Endodermal cell (in vitro differentiated cells): ENCODE measurements around the gene GXYLT2. TPM values are rescaled to one million over a fixed set of nuclear protein-coding genes. Genes with fewer than 3 reads are reported as not detected.

Experiments used
- DNase-seq: peaks from one replicate; pipeline ENCODE4 v3.0.0-alpha.2; 2017
- H3K27ac ChIP-seq: 2 replicates; pipeline ENCODE4 v1.5.1; 2013; ENCODE audit warnings: mild to moderate bottlenecking, low read depth, low read length, moderate library complexity
- H3K27me3 ChIP-seq: 2 replicates; pipeline ENCODE4 v1.6.1; 2013; ENCODE audit warnings: mild to moderate bottlenecking, low read length, moderate library complexity; ENCODE audit not compliant: insufficient read depth, control insufficient read depth, poor library complexity, severe bottlenecking
- H3K36me3 ChIP-seq: 2 replicates; pipeline ENCODE4 v1.7.0; 2013; ENCODE audit warnings: mild to moderate bottlenecking, low read length, moderate library complexity; ENCODE audit not compliant: control insufficient read depth, insufficient read depth
- H3K4me1 ChIP-seq: one replicate; pipeline ENCODE4 v1.7.0; 2013; ENCODE audit warnings: low read length; ENCODE audit not compliant: control insufficient read depth, insufficient read depth
- H3K4me3 ChIP-seq: 2 replicates; pipeline ENCODE4 v1.5.1; 2013; ENCODE audit warnings: mild to moderate bottlenecking, low read length, moderate library complexity
- H3K9ac ChIP-seq: 2 replicates; pipeline ENCODE4 v1.6.1; 2013; ENCODE audit warnings: mild to moderate bottlenecking, low read length, moderate library complexity; ENCODE audit not compliant: poor library complexity, severe bottlenecking; ENCODE audit errors: extremely low read depth
- H3K9me3 ChIP-seq: 2 replicates; pipeline ENCODE4 v1.6.1; 2013; ENCODE audit warnings: mild to moderate bottlenecking, low read length, moderate library complexity; ENCODE audit not compliant: control insufficient read depth
- H3K27ac Mint-ChIP-seq: 2 replicates; pipeline ENCODE4 v1.8.0; 2020; ENCODE audit warnings: mixed read lengths
- H3K27me3 Mint-ChIP-seq: 2 replicates; pipeline ENCODE4 v1.8.0; 2021; ENCODE audit warnings: mild to moderate bottlenecking, mixed read lengths; ENCODE audit not compliant: insufficient read depth
- H3K36me3 Mint-ChIP-seq: 2 replicates; pipeline ENCODE4 v1.8.0; 2020; ENCODE audit warnings: low read depth, mixed read lengths
- H3K4me1 Mint-ChIP-seq: 2 replicates; pipeline ENCODE4 v1.8.0; 2020; ENCODE audit warnings: mixed read lengths
- H3K4me3 Mint-ChIP-seq: 2 replicates; pipeline ENCODE4 v1.8.0; 2020; ENCODE audit warnings: mild to moderate bottlenecking, moderate library complexity, mixed read lengths
- H3K9me3 Mint-ChIP-seq: 2 replicates; pipeline ENCODE4 v1.8.0; 2020; ENCODE audit warnings: mild to moderate bottlenecking, mixed read lengths
- WGBS, 2 experiments: methylation state at CpG; one replicate each; pipeline versions ENCODE4 v1.1.5 to v1.1.7; 2013; ENCODE audit warnings: missing lambda C conversion rate in 2 of 2, mixed read lengths in 1 of 2; ENCODE audit not compliant: insufficient coverage in 1 of 2, insufficient read length in 1 of 2; 5-methylcytosine and 5-hydroxymethylcytosine counted together
- total RNA-seq, 2 donors: library from RNA; stranded (reverse); fragmentation: NEBNext Ultra II Directional in 1 of 2; extraction: Animal tissue kit (Norgen Biotek cat#: 25700) in 1 of 2; gene quantifications; 2 replicates in 1 of 2; 3 replicates in 1 of 2; pipeline ENCODE4 v1.2.1, GENCODE V29; 2021
- TF ChIP-seq, protein P1 (sequence below): fragments of 200-600 bp; sonication (generic); conservative IDR thresholded peaks from 2 replicates; pipeline ENCODE4 v1.5.0; 2021; ENCODE audit warnings: antibody characterized with exemption, mild to moderate bottlenecking

GXYLT2 gene
- total RNA-seq, 2 donors from 2014 or later, result 7.0 to 14.3 TPM

DNA sequence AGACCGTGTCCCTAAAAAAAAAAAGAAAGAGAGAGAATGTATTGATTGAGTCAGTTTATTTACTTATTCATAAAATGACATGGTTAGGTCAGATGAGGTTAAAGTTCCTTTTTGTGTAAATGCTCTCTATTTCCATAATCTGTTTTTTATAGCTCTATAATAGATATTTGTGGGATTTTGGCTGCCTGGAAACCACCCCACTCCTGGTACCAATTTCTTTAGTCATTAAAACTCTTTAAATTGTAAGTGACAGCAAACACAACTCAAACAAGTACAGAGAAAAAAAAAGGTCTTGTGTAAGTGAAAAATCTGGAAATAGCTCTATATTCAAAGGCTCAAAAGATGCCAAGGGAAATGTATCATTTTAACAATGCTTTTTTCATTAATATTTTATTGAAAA is 97.7 kb downstream of the GXYLT2 start:
- Histone ChIP-seq H3K4me1 (no peaks in the 10 kb centered on the region), H3K36me3 (no peaks in the 10 kb centered on the region), H3K9me3 (peaks cover 28% of the 10 kb centered on the region), H3K27ac (no peak overlapping the region), H3K4me3 (peak overlapping the region; percentile 58), H3K27me3 (no peaks in the 10 kb centered on the region), H3K9ac (no peak overlapping the region)
- no peak for DNase-seq
- Mint-ChIP-seq H3K4me3 (no peak overlapping the region), H3K36me3 (peaks cover 3% of the 10 kb centered on the region), H3K4me1 (peaks cover 1% of the 10 kb centered on the region), H3K27ac (no peak overlapping the region), H3K9me3 (peaks cover 23% of the 10 kb centered on the region), H3K27me3 (no peaks in the 10 kb centered on the region)
- TF ChIP-seq, protein P1, sequence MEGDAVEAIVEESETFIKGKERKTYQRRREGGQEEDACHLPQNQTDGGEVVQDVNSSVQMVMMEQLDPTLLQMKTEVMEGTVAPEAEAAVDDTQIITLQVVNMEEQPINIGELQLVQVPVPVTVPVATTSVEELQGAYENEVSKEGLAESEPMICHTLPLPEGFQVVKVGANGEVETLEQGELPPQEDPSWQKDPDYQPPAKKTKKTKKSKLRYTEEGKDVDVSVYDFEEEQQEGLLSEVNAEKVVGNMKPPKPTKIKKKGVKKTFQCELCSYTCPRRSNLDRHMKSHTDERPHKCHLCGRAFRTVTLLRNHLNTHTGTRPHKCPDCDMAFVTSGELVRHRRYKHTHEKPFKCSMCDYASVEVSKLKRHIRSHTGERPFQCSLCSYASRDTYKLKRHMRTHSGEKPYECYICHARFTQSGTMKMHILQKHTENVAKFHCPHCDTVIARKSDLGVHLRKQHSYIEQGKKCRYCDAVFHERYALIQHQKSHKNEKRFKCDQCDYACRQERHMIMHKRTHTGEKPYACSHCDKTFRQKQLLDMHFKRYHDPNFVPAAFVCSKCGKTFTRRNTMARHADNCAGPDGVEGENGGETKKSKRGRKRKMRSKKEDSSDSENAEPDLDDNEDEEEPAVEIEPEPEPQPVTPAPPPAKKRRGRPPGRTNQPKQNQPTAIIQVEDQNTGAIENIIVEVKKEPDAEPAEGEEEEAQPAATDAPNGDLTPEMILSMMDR, result no peak
- WGBS, 2 experiments, result 83 to 92% methylated on average over 1 of the region's 1 CpG

DNA sequence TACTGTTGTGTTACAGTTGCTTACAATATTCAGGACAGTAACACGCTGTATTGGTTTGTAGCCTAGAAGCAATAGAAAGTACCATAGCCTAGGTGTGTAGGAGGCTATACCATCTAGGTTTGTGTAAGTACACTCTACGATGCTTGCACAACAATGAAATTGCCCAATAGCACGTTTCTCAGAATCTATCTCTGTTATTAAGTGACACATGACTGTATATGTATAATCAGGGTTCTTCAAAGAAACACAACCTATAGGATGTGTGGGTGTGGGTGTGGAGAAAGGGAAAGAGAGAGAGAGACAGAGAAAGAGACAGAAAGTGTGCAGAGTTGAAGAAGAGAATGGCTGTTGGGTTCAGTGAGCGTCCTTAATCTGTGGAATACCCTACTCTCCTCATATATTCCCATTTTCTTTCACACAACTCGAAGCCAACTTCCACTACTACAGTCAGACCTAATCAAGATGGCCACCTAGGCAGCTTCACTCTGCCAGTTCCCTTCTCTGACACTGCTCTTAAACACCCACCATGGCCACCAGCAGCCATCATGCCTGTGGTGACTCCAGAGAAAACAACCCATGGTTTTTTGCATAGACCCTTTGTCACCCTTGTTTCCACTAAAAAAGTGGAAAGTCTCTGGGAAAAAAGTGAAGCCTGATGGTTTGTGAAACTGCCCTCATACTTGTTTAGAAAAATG is 103.0 kb downstream of the GXYLT2 start:
- no peak overlapping the region for H3K4me3 Mint-ChIP-seq
- 91 to 94% methylated on average over 4 to 5 of the region's 5 CpGs for WGBS, 2 experiments
- H3K36me3 ChIP-seq, result no peaks in the 10 kb centered on the region
- H3K4me1 Mint-ChIP-seq, result peaks cover 4% of the 10 kb centered on the region
- H3K27me3 ChIP-seq, result no peaks in the 10 kb centered on the region
- no peaks in the 10 kb centered on the region for H3K27me3 Mint-ChIP-seq
- peaks cover 3% of the 10 kb centered on the region for H3K36me3 Mint-ChIP-seq
- peaks cover 9% of the 10 kb centered on the region for H3K9me3 ChIP-seq
- no peak overlapping the region for H3K4me3 ChIP-seq
- no peak overlapping the region for H3K27ac Mint-ChIP-seq
- H3K4me1 ChIP-seq, result no peaks in the 10 kb centered on the region
- no peak for DNase-seq
- no peak overlapping the region for H3K9ac ChIP-seq
- H3K9me3 Mint-ChIP-seq, result peaks cover 5% of the 10 kb centered on the region
- TF ChIP-seq, protein P1, result no peak
- no peak overlapping the region for H3K27ac ChIP-seq

DNA sequence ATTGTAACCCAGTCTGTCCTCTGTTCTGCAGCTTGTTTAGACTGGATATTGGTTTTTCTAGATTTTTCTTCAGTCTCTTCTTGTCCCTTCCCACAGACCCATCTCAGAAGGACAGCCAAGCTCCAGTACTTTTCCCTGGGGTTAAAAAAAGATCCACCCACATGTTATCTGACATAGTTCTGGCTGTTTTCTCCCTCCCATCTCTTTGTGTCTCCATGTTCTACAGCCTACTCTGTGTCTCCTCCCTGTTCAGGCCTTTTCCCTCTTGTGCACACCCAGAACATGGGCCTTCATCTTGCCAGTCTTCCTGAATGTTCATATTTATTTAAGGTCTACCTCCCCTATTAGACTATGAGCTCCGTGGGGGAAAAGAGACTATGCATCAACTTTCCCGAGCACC is 103.7 kb downstream of the GXYLT2 start:
- no peaks in the 10 kb centered on the region for H3K9me3 Mint-ChIP-seq
- no peaks in the 10 kb centered on the region for H3K27me3 ChIP-seq
- no peaks in the 10 kb centered on the region for H3K4me1 ChIP-seq
- TF ChIP-seq, protein P1, result no peak
- H3K9me3 ChIP-seq, result peaks cover 3% of the 10 kb centered on the region
- H3K36me3 ChIP-seq, result no peaks in the 10 kb centered on the region
- H3K27ac Mint-ChIP-seq, result no peak overlapping the region
- H3K27ac ChIP-seq, result no peak overlapping the region
- no peak for DNase-seq
- H3K9ac ChIP-seq, result no peak overlapping the region
- no peak overlapping the region for H3K4me3 Mint-ChIP-seq
- no peak overlapping the region for H3K4me3 ChIP-seq
- no peaks in the 10 kb centered on the region for H3K36me3 Mint-ChIP-seq
- H3K27me3 Mint-ChIP-seq, result no peaks in the 10 kb centered on the region
- WGBS, 2 experiments, result 90 to 100% methylated on average over 2 of the region's 2 CpGs
- H3K4me1 Mint-ChIP-seq, result peaks cover 4% of the 10 kb centered on the region
